H7 (cell line): ENCODE data around the gene IL17A. TPM values are rescaled to one million over a fixed set of nuclear protein-coding genes. Genes with fewer than 3 reads are reported as not detected.

Experiments
- DNase-seq: peaks from one replicate; pipeline ENCODE4 v3.0.0; 2012
- H3K27me3 ChIP-seq: 2 replicates; pipeline ENCODE4 v1.6.0; 2011; ENCODE audit warnings: mild to moderate bottlenecking, low read length; ENCODE audit not compliant: control insufficient read depth, insufficient read depth
- H3K36me3 ChIP-seq: replicated peaks from 2 replicates; pipeline ENCODE4 v1.5.1; 2011; ENCODE audit warnings: low read length; ENCODE audit not compliant: control insufficient read depth, insufficient read depth
- H3K4me3 ChIP-seq: 2 replicates; pipeline ENCODE4 v1.5.1; 2011; ENCODE audit warnings: low read depth, mild to moderate bottlenecking, control low read depth, low read length, moderate library complexity; ENCODE audit not compliant: insufficient read depth
- total RNA-seq: library from RNA; depleted of rRNA; stranded (reverse); fragments of >200 nt; shearing (Covaris generic); gene quantifications from 2 replicates; pipeline ENCODE4 v1.2.3, GENCODE V29; 2014; rRNA removed

Gene IL17A
- total RNA-seq, 1 experiment from 2014 or later, result 0.03 TPM

DNA sequence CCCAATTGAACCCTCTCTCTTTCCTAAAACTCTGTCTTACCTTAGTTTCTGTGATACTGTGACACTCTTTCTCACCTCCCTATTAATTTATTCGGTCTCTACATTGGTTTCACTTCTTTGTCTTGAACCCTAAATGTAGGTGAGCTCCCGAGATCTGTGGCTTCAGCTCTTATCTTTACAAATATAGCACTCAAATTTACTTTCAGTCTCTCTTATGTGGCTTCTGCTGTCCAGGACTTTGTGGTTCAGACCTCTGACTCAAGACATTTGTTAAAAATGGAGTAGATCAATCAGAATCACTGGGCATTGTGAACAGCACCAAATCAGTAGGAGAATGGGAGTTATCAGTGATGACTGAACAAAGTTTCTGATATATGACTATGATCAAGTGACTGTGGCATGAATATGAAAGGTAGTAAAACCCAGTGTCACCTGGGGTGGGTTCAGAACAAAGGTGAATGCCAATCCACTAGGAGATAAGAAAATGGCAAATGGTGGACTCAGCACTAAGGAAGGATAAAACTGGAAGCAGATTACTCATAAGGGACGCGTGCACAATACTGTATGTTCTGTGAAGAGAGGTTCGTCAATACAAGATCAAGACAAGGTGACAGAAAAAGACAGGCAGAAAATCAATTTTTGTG lies 30.9 kb downstream of the IL17A start:
- Histone ChIP-seq H3K27me3 (no peaks in the 10 kb centered on the region), H3K36me3 (no peaks in the 10 kb centered on the region), H3K4me3 (no peak overlapping the region)
- DNase-seq, result no peak

DNA sequence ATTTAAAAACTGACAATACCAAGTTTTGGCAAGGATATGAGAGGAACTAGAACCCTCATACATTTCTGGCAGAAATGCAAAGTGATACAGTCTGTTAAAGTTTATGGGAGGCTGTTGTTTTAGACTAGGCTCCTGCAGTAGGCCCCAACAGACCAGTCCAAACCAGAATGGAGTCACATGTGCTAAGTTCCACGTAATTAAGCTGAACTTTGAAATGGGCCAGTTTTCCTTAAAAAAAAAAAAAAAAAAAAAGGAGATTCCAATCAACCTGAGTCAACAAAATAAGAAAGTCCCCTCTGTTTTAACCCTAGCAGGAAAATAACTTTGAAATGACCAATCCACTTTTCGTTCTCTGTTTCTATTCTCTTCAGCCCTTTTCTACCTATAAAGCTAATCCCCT lies 31.6 kb downstream of the IL17A start:
- DNase-seq, result no peak
- H3K36me3 ChIP-seq, result no peaks in the 10 kb centered on the region
- H3K27me3 ChIP-seq, result no peaks in the 10 kb centered on the region
- H3K4me3 ChIP-seq, result no peak overlapping the region

DNA sequence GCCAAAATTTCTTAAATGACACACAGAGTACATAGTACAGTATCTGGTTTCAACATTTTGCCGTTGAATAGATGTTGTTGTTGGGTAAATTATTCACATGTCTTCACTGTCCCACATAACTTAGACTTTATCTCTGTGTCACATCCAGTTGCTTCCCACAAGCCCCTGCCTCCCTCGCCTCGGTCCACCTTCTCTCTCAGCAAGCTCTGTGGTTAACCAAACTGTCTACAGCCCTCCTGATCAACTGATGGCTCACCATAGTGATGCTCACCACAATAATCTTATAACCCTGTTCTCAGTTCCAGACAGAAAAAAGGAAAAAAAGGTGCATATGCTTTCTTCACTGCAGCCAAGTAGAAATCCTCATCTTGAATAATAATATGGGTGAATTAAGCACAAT lies 35.1 kb downstream of the IL17A start:
- DNase-seq, result no peak
- Histone ChIP-seq H3K36me3 (no peaks in the 10 kb centered on the region), H3K4me3 (no peak overlapping the region), H3K27me3 (no peaks in the 10 kb centered on the region)

DNA sequence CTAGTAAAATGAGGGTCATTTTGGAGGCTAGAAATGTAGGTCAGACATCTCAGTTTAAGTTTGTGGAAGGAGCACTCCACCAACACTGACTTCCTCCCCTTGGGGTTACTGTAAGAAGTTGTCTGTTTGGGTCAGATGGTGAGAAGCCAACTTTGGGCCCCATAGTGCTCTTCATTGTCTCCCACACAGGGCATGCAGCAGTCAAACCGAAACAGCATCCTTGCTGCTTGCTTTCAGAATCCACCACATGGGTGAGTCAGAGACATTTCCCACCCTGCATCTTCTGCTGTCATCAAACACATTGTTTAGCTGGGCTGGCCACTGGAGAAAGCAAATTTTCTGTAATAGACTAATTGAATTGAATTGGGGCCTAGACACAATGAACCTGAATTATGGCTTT lies 41.3 kb downstream of the IL17A start:
- Histone ChIP-seq H3K4me3 (no peak overlapping the region), H3K36me3 (no peaks in the 10 kb centered on the region), H3K27me3 (no peaks in the 10 kb centered on the region)
- DNase-seq, result no peak

DNA sequence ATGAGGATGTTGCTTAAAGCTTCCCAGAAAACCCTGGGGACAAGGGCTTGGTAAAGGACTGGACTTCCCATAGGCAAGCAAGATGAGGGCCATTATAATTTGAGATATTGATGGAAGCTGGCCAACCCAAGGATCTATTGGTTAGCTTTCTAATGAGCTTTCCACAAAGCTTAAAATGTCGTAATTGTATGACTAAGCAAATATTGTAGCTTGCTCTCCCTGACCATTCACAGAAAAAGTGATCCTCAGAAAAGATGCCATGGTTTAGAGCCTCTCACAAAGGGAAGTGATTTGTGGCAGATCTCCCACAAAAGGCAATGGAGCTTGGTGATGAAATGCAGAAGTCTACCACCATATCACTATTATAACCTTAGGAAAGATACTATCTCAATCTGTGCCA lies 44.5 kb downstream of the IL17A start:
- no peak overlapping the region for H3K4me3 ChIP-seq
- no peaks in the 10 kb centered on the region for H3K36me3 ChIP-seq
- no peak for DNase-seq
- H3K27me3 ChIP-seq, result no peaks in the 10 kb centered on the region

DNA sequence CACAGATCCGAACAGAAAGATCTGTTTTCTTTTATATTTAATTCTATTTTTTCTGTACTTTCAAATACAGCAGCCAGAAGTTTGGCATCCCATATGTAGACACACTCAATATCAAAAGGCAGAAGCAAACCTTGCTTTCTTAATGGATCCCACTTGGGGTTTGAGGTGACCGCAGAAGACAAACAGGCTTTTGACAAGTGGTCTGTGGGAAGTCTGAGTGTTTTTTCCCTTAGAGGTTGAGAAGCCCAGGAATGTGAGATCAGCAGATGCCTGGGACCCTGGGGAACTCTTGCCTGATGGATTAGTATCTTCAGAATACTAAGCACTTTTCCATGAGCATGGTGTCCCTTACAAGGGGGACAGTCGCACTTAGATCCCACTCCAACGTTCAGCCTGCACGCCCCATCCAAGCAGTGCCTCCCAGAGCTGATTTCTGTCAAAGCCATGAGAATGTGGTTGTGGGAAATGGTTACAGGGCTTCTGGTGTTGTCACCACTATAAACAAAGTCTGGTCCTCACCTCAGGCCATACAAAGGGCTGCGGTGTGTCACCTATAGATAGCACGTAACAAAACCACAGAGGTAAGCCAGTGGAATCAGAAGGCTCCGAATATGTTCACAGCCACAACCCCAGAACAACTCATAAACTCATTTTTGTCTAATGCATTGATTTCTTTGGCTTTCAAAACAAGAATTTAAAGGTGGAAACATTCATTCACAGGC lies 45.4 kb downstream of the IL17A start:
- no peak for DNase-seq
- Histone ChIP-seq H3K36me3 (no peaks in the 10 kb centered on the region), H3K27me3 (no peaks in the 10 kb centered on the region), H3K4me3 (no peak overlapping the region)

DNA sequence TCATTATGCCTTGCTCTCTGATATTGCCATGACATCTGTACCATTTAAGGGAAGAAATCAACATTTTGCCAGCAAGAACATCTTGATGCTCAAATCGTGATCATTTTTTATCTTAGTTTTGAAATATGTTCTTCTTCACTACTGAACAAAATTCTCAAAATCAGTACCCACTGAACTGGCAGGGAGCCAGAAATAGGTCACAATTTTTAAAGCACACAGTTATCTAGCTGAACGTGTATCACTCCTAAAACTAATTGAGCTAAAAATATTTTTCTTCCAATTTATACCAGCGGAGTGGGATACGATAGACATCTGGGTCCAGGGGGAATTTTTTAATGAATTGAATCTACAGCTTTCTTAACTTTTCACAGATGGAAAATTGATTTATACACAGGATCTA lies 46.8 kb downstream of the IL17A start:
- no peak for DNase-seq
- Histone ChIP-seq H3K27me3 (no peaks in the 10 kb centered on the region), H3K36me3 (no peaks in the 10 kb centered on the region), H3K4me3 (no peak overlapping the region)

DNA sequence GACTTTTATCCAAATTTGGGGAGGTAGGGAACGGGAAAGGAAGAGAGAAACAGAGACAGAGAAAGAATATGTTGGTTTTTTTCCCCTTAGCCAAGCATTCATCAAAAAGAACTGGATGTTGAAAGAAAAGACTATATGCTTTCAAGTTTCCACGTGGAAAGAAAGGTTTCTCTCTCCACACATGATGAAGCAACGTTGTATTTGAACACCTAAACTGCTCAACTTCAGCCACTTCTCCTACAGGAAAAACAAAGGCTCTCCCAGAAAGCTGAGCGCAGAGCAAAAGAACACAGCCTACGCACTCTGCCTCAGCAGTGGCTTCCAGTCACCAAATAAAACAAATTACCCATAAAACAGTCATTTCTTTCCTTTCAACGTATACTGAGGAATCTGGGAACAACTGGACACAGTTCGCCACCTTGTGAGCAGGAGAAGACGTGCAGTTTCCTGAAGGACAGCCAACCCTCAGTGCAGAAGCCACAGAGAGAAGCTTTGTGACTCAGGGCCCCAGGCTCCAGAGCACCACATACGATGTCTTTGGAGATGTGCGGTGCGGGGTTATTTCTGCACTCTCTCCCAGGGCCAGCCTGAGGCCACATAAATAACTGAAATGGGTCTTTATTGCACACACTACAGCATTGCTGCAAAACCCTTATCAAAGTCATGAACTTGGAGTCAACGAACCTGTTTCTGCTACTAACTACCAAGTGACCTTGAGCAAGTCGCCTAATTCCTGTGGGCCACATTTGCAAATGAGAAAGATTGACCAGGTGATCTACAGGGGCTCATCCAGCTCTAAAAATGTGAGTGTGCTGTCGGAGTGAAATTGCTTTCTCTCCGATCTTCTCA lies 48.0 kb downstream of the IL17A start:
- H3K36me3 ChIP-seq, result no peaks in the 10 kb centered on the region
- H3K4me3 ChIP-seq, result no peak overlapping the region
- no peaks in the 10 kb centered on the region for H3K27me3 ChIP-seq
- peak; percentile 63 for DNase-seq

Other genes starting within 250 kb of the IL17A start
- gene PKHD1, start 98.8 kb upstream of the IL17A start, total RNA-seq, result 0.14 and 0.15 TPM in 2 replicates
- gene IL17F, start 58.1 kb downstream of the IL17A start, total RNA-seq, result not detected in 2 replicates
- gene MCM3, start 98.4 kb downstream of the IL17A start, total RNA-seq, result 308 and 349 TPM in 2 replicates
- gene PAQR8, start 175.8 kb downstream of the IL17A start, total RNA-seq, result 4.6 and 6.7 TPM in 2 replicates
- gene EFHC1, start 234.0 kb downstream of the IL17A start, total RNA-seq, result 11.5 and 15.7 TPM in 2 replicates